Activated CD8-positive, alpha-beta memory T cell treated with anti-CD3 and anti-CD28 coated beads, Interleukin-2, amount 50 U/mL, for 48 hours (primary cell): Measurements from ENCODE around the gene LHX3.

ENCODE experiments used
- DNase-seq: peaks from one replicate; pipeline ENCODE4 v3.0.0-alpha.2; 2020

LHX3 gene

GRCh38 chr9:136205707-136205992 is 722 bp upstream of the LHX3 start:
- DNase-seq = no peak

GRCh38 chr9:136204145-136204805 is 653 bp downstream of the LHX3 start:
- DNase-seq = no peak

- DNase-seq = no peak
Measured at GRCh38 chr9:136203408-136204144, 1.4 kb downstream of the LHX3 start.

GRCh38 chr9:136202454-136203407 is 2.2 kb downstream of the LHX3 start:
- no peak for DNase-seq

GRCh38 chr9:136201609-136202453 is 3.1 kb downstream of the LHX3 start:
- no peak for DNase-seq

GRCh38 chr9:136201174-136201573 is 3.8 kb downstream of the LHX3 start:
- DNase-seq = no peak

GRCh38 chr9:136200424-136200823 is 4.5 kb downstream of the LHX3 start:
- DNase-seq = no peak

- no peak for DNase-seq
Measured at GRCh38 chr9:136199391-136200288, 5.3 kb downstream of the LHX3 start.

GRCh38 chr9:136198605-136199083 is 6.3 kb downstream of the LHX3 start:
- DNase-seq = no peak

GRCh38 chr9:136197930-136198604 is 6.9 kb downstream of the LHX3 start:
- no peak for DNase-seq

- DNase-seq = no peak
Measured at GRCh38 chr9:136197084-136197875, 7.6 kb downstream of the LHX3 start.

GRCh38 chr9:136196404-136197083 is 8.4 kb downstream of the LHX3 start:
- no peak for DNase-seq

- DNase-seq = no peak
Measured at GRCh38 chr9:136194540-136194939, 10.4 kb downstream of the LHX3 start.

- DNase-seq = no peak
Measured at GRCh38 chr9:136193891-136194279, 11.0 kb downstream of the LHX3 start.

GRCh38 chr9:136193127-136193890 is 11.6 kb downstream of the LHX3 start:
- DNase-seq = no peak

GRCh38 chr9:136192289-136193126 is 12.4 kb downstream of the LHX3 start:
- DNase-seq = no peak

GRCh38 chr9:136191960-136192286 is 13.0 kb downstream of the LHX3 start:
- DNase-seq = no peak
